Measurements from ENCODE around the gene LTB4R2.
A peak's percentile ranks its signal among the peaks of the same experiment; 100 is the strongest.

GRCh38 chr14:24271134-24271833 lies 38.7 kb upstream of the LTB4R2 start, which contains the start of gene RABGGTA:
- TF ChIP-seq, protein P1, sequence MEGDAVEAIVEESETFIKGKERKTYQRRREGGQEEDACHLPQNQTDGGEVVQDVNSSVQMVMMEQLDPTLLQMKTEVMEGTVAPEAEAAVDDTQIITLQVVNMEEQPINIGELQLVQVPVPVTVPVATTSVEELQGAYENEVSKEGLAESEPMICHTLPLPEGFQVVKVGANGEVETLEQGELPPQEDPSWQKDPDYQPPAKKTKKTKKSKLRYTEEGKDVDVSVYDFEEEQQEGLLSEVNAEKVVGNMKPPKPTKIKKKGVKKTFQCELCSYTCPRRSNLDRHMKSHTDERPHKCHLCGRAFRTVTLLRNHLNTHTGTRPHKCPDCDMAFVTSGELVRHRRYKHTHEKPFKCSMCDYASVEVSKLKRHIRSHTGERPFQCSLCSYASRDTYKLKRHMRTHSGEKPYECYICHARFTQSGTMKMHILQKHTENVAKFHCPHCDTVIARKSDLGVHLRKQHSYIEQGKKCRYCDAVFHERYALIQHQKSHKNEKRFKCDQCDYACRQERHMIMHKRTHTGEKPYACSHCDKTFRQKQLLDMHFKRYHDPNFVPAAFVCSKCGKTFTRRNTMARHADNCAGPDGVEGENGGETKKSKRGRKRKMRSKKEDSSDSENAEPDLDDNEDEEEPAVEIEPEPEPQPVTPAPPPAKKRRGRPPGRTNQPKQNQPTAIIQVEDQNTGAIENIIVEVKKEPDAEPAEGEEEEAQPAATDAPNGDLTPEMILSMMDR (IDR thresholded peaks at IDR 0.05): peak; percentile 61 to 84 (median 69)
- TF ChIP-seq POLR2AphosphoS5 (IDR thresholded peaks at IDR 0.05) (peak; percentile 45 to 84 (median 72)), EP300 (IDR thresholded peaks at IDR 0.05; ENCODE audit: low read depth) (no peak)
